SK-N-SH (cell line): ENCODE results near the gene GPR157. TPM values are rescaled to one million over a fixed set of nuclear protein-coding genes. Genes with fewer than 3 reads are reported as not detected.

Experiments
- CTCF ChIA-PET: fragments of 300-600, 350-600 bp; formaldehyde crosslinking; extraction: SDS; loops from one replicate; lab custom pipeline; 2021; lab: Yijun Ruan, JAX
- POLR2A ChIA-PET: fragments of 350-600 bp; sonication (Branson Sonifier 250); formaldehyde crosslinking; extraction: SDS; loops from one replicate; lab custom pipeline; 2020; ENCODE audit warnings: antibody characterized with exemption, inconsistent platforms; lab: Yijun Ruan, JAX
- DNase-seq: peaks from one replicate; pipeline ENCODE4 v3.0.0; 2012
- H2AFZ ChIP-seq: fragments of 200-600 bp; sonication (generic); 2 replicates; pipeline ENCODE4 v1.8.1; 2016; ENCODE audit warnings: antibody characterized with exemption, mild to moderate bottlenecking, low read depth
- H3F3A ChIP-seq: fragments of 200-600 bp; sonication (generic); replicated peaks from 2 replicates; pipeline ENCODE3; 2016; ENCODE audit warnings: antibody characterized with exemption, mild to moderate bottlenecking; ENCODE audit not compliant: insufficient read depth
- H3K27ac ChIP-seq, 2 experiments: fragments of 200-500 bp in 1 of 2; fragments of 200-600 bp in 1 of 2; sonication (Bioruptor generic) in 1 of 2; sonication (generic), shearing (Covaris generic) in 1 of 2; 2 replicates each; pipeline versions ENCODE4 v1.5.1 to v1.6.1; 2014 to 2016; ENCODE audit warnings: low read depth in 2 of 2, inconsistent platforms in 1 of 2, low read length in 1 of 2, mild to moderate bottlenecking in 1 of 2, mixed read lengths in 1 of 2
- H3K27me3 ChIP-seq: fragments of 200-600 bp; sonication (generic), shearing (Covaris generic); 2 replicates; pipeline ENCODE4 v1.6.1; 2016; ENCODE audit warnings: mixed run types; ENCODE audit not compliant: insufficient read depth
- H3K36me3 ChIP-seq, 2 experiments: fragments of 200-500 bp in 1 of 2; fragments of 200-600 bp in 1 of 2; sonication (Bioruptor generic) in 1 of 2; sonication (generic) in 1 of 2; replicated peaks in 1 of 2; 2 replicates each; pipeline versions ENCODE3 to v1.5.1; 2014 to 2016; ENCODE audit warnings: low read length in 1 of 2, mild to moderate bottlenecking in 1 of 2; ENCODE audit not compliant: insufficient read depth in 2 of 2, control insufficient read depth in 1 of 2
- H3K4me1 ChIP-seq, 2 experiments: fragments of 200-500 bp in 1 of 2; fragments of 200-600 bp in 1 of 2; sonication (Bioruptor generic) in 1 of 2; sonication (generic), shearing (Covaris generic) in 1 of 2; 2 replicates each; pipeline versions ENCODE4 v1.5.1 to v1.6.1; 2014 to 2016; ENCODE audit warnings: low read depth in 1 of 2, low read length in 1 of 2, mixed run types in 1 of 2; ENCODE audit not compliant: insufficient read depth in 2 of 2, control insufficient read depth in 1 of 2
- H3K4me2 ChIP-seq: fragments of 200-600 bp; sonication (generic), shearing (Covaris generic); 2 replicates; pipeline ENCODE4 v1.6.1; 2017; ENCODE audit warnings: mixed run types
- H3K4me3 ChIP-seq, 2 experiments: fragments of 200-500 bp in 1 of 2; fragments of 200-600 bp in 1 of 2; sonication (Bioruptor generic) in 1 of 2; sonication (generic), shearing (Covaris generic) in 1 of 2; 2 replicates each; pipeline versions ENCODE4 v1.5.1 to v1.8.1; 2014 to 2016; ENCODE audit warnings: low read depth in 2 of 2, inconsistent platforms in 1 of 2, low read length in 1 of 2, mild to moderate bottlenecking in 1 of 2, mixed read lengths in 1 of 2, moderate library complexity in 1 of 2
- H3K79me2 ChIP-seq: fragments of 200-600 bp; sonication (generic); 2 replicates; pipeline ENCODE4 v1.8.1; 2017; ENCODE audit warnings: mild to moderate bottlenecking; ENCODE audit not compliant: insufficient read depth
- H3K9ac ChIP-seq: fragments of 200-600 bp; sonication (generic); 2 replicates; pipeline ENCODE4 v1.6.1; 2017; ENCODE audit warnings: mixed run types
- H3K9me2 ChIP-seq: fragments of 200-600 bp; sonication (generic); 2 replicates; pipeline ENCODE4 v1.6.1; 2017; ENCODE audit warnings: mixed run types
- H3K9me3 ChIP-seq: fragments of 200-600 bp; sonication (generic); 2 replicates; pipeline ENCODE4 v1.6.1; 2017; ENCODE audit warnings: mixed run types, mild to moderate bottlenecking, moderate library complexity
- H4K20me1 ChIP-seq: fragments of 200-600 bp; sonication (generic); 2 replicates; pipeline ENCODE4 v1.6.1; 2017; ENCODE audit warnings: mild to moderate bottlenecking, mixed run types; ENCODE audit not compliant: insufficient read depth
- CTCF ChIP-seq: fragments of 200-600 bp; sonication (generic); IDR thresholded peaks from 2 replicates; pipeline ENCODE4 v1.6.1; 2017; ENCODE audit warnings: antibody characterized with exemption, mild to moderate bottlenecking, moderate library complexity
- EZH2phosphoT487 ChIP-seq: fragments of 200-600 bp; sonication (generic); IDR thresholded peaks from 2 replicates; pipeline ENCODE4 v1.6.1; 2017; ENCODE audit warnings: low read depth, mixed run types, mild to moderate bottlenecking, antibody characterized with exemption, moderate library complexity, borderline replicate concordance
- FOSL2 ChIP-seq: IDR thresholded peaks from 2 replicates; pipeline ENCODE4 v1.4.0; 2012; ENCODE audit warnings: low read depth, mild to moderate bottlenecking, moderate library complexity, borderline replicate concordance
- FOXJ3 ChIP-seq: sonication (generic); formaldehyde crosslinking; IDR thresholded peaks from 2 replicates; pipeline ENCODE4 v1.5.1; 2020; ENCODE audit warnings: mild to moderate bottlenecking, missing genetic modification reagents
- GATA2 ChIP-seq: sonication (generic); formaldehyde crosslinking; IDR thresholded peaks from 2 replicates; pipeline ENCODE4 v1.5.0; 2020; ENCODE audit warnings: mild to moderate bottlenecking, missing genetic modification reagents
- MEF2A ChIP-seq: IDR thresholded peaks from 2 replicates; pipeline ENCODE4 v1.4.0; 2012; ENCODE audit warnings: low read depth, borderline replicate concordance
- NRF1 ChIP-seq: IDR thresholded peaks from 2 replicates; pipeline ENCODE4 v1.6.1; 2012; ENCODE audit warnings: low read depth, mild to moderate bottlenecking, low read length
- POLR2AphosphoS5 ChIP-seq: IDR thresholded peaks from 2 replicates; pipeline ENCODE4 v1.6.1; 2012; ENCODE audit warnings: low read depth, low read length
- RFX5 ChIP-seq: IDR thresholded peaks from 2 replicates; pipeline ENCODE4 v1.6.1; 2012; ENCODE audit warnings: mild to moderate bottlenecking, improper control_type of control experiment, low read length
- RXRA ChIP-seq: IDR thresholded peaks from 2 replicates; pipeline ENCODE4 v1.4.0; 2012; ENCODE audit warnings: low read depth, mild to moderate bottlenecking, borderline replicate concordance
- SIN3A ChIP-seq: IDR thresholded peaks from 2 replicates; pipeline ENCODE4 v1.6.1; 2012; ENCODE audit warnings: low read depth, mild to moderate bottlenecking, low read length, moderate library complexity, borderline replicate concordance
- SMC3 ChIP-seq: IDR thresholded peaks from 2 replicates; pipeline ENCODE4 v1.6.1; 2012; ENCODE audit warnings: low read depth, low read length, improper control_type of control experiment
- TAF1 ChIP-seq: IDR thresholded peaks from 2 replicates; pipeline ENCODE4 v1.6.1; 2012; ENCODE audit warnings: low read depth, mild to moderate bottlenecking, low read length, moderate library complexity, borderline replicate concordance
- TEAD4 ChIP-seq: IDR thresholded peaks from 2 replicates; pipeline ENCODE4 v1.4.0; 2012; ENCODE audit warnings: mild to moderate bottlenecking, borderline replicate concordance; ENCODE audit not compliant: insufficient read depth
- YY1 ChIP-seq: IDR thresholded peaks from 2 replicates; pipeline ENCODE4 v1.4.0; 2012; ENCODE audit warnings: low read depth, mild to moderate bottlenecking
- WGBS: methylation state at CpG from one replicate; pipeline ENCODE4 v1.1.6; 2017; ENCODE audit warnings: low lambda C conversion rate; 5-methylcytosine and 5-hydroxymethylcytosine counted together
- polyA plus RNA-seq, 3 experiments: library from polyadenylated mRNA; depleted of rRNA; stranded (reverse); fragments of >200 nt; gene quantifications; 2 replicates each; pipeline ENCODE4 v1.2.3, GENCODE V29; 2012
- TF ChIP-seq, protein P1 (sequence below): IDR thresholded peaks from 2 replicates; pipeline ENCODE4 v1.6.1; 2012; ENCODE audit warnings: mild to moderate bottlenecking, low read depth, low read length, moderate library complexity

GPR157 gene
- polyA plus RNA-seq, 1 of the 3 experiments (the other 2 are of a cell fraction), result 1.8 TPM

GRCh38 chr1:9145714-9146113, 16.8 kb upstream of the GPR157 start:
- Histone ChIP-seq H3K4me2 (no peak overlapping the region), H2AFZ (no peak overlapping the region), H4K20me1 (peaks cover 21% of the 10 kb centered on the region; the same call in 1 of the 2 replicates), H3K4me1 (no peaks in the 10 kb centered on the region), H3K9me3 (no peaks in the 10 kb centered on the region), H3K9ac (no peak overlapping the region), H3K27ac (no peak overlapping the region), H3K9me2 (no peaks in the 10 kb centered on the region), H3K27me3 (no peaks in the 10 kb centered on the region), H3F3A (no peaks in the 10 kb centered on the region), H3K79me2 (peaks cover 6% of the 10 kb centered on the region; the same call in 1 of the 2 replicates), H3K4me3 (no peak overlapping the region), H3K36me3 (peaks cover 3 to 5% of the 10 kb centered on the region in 2 experiments)
- DNase-seq, result no peak
- ChIA-PET POLR2A (no interaction called here), CTCF (interaction anchor here (1.0 to 1.8 kb wide), 4 partner anchors 11 to 345 kb away, joined by 3 to 7 read pairs (median 3); partner anchors contain the start of gene H6PD)
- 80% methylated on average over 5 of the region's 5 CpGs for WGBS
- TF ChIP-seq, protein P1, sequence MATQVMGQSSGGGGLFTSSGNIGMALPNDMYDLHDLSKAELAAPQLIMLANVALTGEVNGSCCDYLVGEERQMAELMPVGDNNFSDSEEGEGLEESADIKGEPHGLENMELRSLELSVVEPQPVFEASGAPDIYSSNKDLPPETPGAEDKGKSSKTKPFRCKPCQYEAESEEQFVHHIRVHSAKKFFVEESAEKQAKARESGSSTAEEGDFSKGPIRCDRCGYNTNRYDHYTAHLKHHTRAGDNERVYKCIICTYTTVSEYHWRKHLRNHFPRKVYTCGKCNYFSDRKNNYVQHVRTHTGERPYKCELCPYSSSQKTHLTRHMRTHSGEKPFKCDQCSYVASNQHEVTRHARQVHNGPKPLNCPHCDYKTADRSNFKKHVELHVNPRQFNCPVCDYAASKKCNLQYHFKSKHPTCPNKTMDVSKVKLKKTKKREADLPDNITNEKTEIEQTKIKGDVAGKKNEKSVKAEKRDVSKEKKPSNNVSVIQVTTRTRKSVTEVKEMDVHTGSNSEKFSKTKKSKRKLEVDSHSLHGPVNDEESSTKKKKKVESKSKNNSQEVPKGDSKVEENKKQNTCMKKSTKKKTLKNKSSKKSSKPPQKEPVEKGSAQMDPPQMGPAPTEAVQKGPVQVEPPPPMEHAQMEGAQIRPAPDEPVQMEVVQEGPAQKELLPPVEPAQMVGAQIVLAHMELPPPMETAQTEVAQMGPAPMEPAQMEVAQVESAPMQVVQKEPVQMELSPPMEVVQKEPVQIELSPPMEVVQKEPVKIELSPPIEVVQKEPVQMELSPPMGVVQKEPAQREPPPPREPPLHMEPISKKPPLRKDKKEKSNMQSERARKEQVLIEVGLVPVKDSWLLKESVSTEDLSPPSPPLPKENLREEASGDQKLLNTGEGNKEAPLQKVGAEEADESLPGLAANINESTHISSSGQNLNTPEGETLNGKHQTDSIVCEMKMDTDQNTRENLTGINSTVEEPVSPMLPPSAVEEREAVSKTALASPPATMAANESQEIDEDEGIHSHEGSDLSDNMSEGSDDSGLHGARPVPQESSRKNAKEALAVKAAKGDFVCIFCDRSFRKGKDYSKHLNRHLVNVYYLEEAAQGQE, result no peak
- TF ChIP-seq POLR2AphosphoS5 (no peak), RXRA (no peak), SIN3A (no peak), GATA2 (CRISPR knock-in tag) (no peak), YY1 (no peak), SMC3 (no peak), EZH2phosphoT487 (no peak), FOSL2 (no peak), CTCF (no peak), TAF1 (no peak), TEAD4 (no peak), NRF1 (no peak), MEF2A (no peak), RFX5 (no peak), FOXJ3 (CRISPR knock-in tag) (no peak)
